Retinal pigment epithelial cell (primary cell): ENCODE results near the gene PEX3.
A peak's percentile ranks its signal among the peaks of the same experiment; 100 is the strongest.
"Not testable (repeated sequence)": the region's sequence is repeated elsewhere in the genome, so short reads cannot be mapped to it uniquely, and the experiment has no call there.

Experiments used
- DNase-seq: peaks from one replicate; pipeline ENCODE4 v3.0.0-alpha.2; 2010; ENCODE audit warnings: low read depth
- H3K4me3 ChIP-seq: 2 replicates; pipeline ENCODE4 v1.5.1; 2011; ENCODE audit warnings: mild to moderate bottlenecking, low read length, control low read depth, moderate library complexity
- CTCF ChIP-seq: conservative IDR thresholded peaks from 2 replicates; pipeline ENCODE4 v1.5.1; 2011; ENCODE audit warnings: low read depth, low read length, control low read depth, inconsistent platforms

The PEX3 gene

GRCh38 chr6:143449082-143449713 is 1.4 kb upstream of the PEX3 start:
- no peak for DNase-seq
- TF ChIP-seq CTCF, result no peak
- peak overlapping the region; percentile 90 for H3K4me3 ChIP-seq

GRCh38 chr6:143449714-143450452 is 722 bp upstream of the PEX3 start:
- peak overlapping the region; percentile 90 for H3K4me3 ChIP-seq
- no peak for DNase-seq
- TF ChIP-seq CTCF, result no peak

- no peak for TF ChIP-seq CTCF
- no peak for DNase-seq
- peak overlapping the region; percentile 90 for H3K4me3 ChIP-seq
These were observed 926 bp downstream of the PEX3 start for GRCh38 chr6:143451531-143451930.

GRCh38 chr6:143457563-143458359 is 7.2 kb downstream of the PEX3 start:
- TF ChIP-seq CTCF, result no peak
- DNase-seq, result peak; percentile 29
- no peak overlapping the region for H3K4me3 ChIP-seq

GRCh38 chr6:143465546-143465945 is 14.9 kb downstream of the PEX3 start:
- TF ChIP-seq CTCF, result no peak
- DNase-seq, result no peak

GRCh38 chr6:143468026-143468425 is 17.4 kb downstream of the PEX3 start:
- H3K4me3 ChIP-seq, result no peak overlapping the region
- TF ChIP-seq CTCF, result no peak
- DNase-seq, result no peak

More at GRCh38 chr6:143465546-143465945, 14.9 kb downstream of the PEX3 start:
- no peak overlapping the region for H3K4me3 ChIP-seq

- not testable (repeated sequence) for H3K4me3 ChIP-seq, DNase-seq
These were observed 18.2 kb downstream of the PEX3 start for GRCh38 chr6:143468823-143469222.
